ENCODE data around the gene SLC7A10. TPM values are rescaled to one million over a fixed set of nuclear protein-coding genes. Genes with fewer than 3 reads are reported as not detected.
A peak's percentile ranks its signal among the peaks of the same experiment; 100 is the strongest.
"Not testable (repeated sequence)": the region's sequence is repeated elsewhere in the genome, so short reads cannot be mapped to it uniquely, and the experiment has no call there.

Gene SLC7A10
- total RNA-seq, 2 donors from 2014 or later = 0.78 to 5.3 TPM

- H3K9me3 ChIP-seq = no peaks in the 10 kb centered on the region
- H3K4me1 ChIP-seq = peaks cover 18% of the 10 kb centered on the region
- DNase-seq (peak; percentile 41 to 72 (median 54)), ATAC-seq (peak; percentile 76)
- no peaks in the 10 kb centered on the region for H3K36me3 ChIP-seq (replicated peaks in 1 of 2; ENCODE audit: insufficient read depth in 1 of 2, low read depth in 2 of 2)
- WGBS, 2 donors = 4% methylated on average over 25 of the region's 50 CpGs; no CpG with 5 or more reads in 1 of the 2 donors
- H3K27ac ChIP-seq = peak within 1 kb of the TSS in 2 of 4 donors; percentile 3 to 43
- peak within 1 kb of the TSS; percentile 15 to 64 for H3K4me3 ChIP-seq
- TF ChIP-seq POLR2A (IDR thresholded peaks at IDR 0.05) (no peak), CTCF (IDR thresholded peaks at IDR 0.05) (no peak)
- intact Hi-C loops (cut with DNase I) = no loop called here
- no peaks in the 10 kb centered on the region for H3K27me3 ChIP-seq
Measured at GRCh38 chr19:33193865-33194362, 31.7 kb downstream of the SLC7A10 start, which contains the start of gene LRP3. Gene LRP3, plus strand, starts transcription at chr19:33194330. Its CDS starts 456 bp downstream, at chr19:33194786.

DNA sequence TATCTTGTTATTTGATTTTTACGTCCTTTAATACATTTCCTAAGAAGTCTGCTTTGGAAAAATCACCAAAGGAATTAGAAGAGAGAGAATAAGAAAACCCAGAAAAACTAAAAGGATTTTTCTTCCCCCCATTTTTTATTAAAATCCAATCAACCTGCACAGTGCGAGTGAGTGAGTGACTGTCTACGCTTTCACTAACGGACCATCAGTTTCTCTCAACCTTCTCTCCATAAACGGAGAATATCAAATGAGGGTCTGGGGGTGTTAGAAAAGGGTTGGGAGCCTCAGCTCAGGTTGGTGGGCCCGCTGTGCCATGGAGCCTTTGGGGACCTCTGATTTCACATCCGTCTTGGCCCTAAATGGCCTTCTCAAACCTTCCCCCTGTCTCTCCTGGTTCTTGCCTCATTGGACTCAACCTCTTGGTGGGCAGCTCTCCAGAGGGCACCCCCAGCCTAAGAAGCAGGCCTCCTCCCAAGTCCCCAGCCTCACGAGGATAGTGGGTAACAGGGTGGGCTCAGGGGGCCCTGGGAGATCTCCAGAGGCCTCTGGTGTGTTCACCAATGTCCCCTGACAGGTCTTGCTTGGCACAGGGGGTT is 32.3 kb downstream of the SLC7A10 start:
- no peak for ATAC-seq
- TF ChIP-seq CTCF (IDR thresholded peaks at IDR 0.05) (no peak), POLR2A (IDR thresholded peaks at IDR 0.05) (no peak)
- Histone ChIP-seq H3K27ac (no peak overlapping the region), H3K9me3 (no peaks in the 10 kb centered on the region), H3K27me3 (no peaks in the 10 kb centered on the region), H3K4me1 (peaks cover 18% of the 10 kb centered on the region), H3K4me3 (no peak overlapping the region), H3K36me3 (replicated peaks in 1 of 2; ENCODE audit: insufficient read depth in 1 of 2, low read depth in 2 of 2) (no peaks in the 10 kb centered on the region)
- no peak for DNase-seq
- intact Hi-C loops (cut with DNase I) = no loop called here
- WGBS, 2 donors = 84 to 86% methylated on average over 7 to 8 of the region's 8 CpGs

- WGBS, 2 donors = 74% methylated on average over 7 of the region's 7 CpGs
- H3K36me3 ChIP-seq (replicated peaks in 1 of 2; ENCODE audit: insufficient read depth in 1 of 2, low read depth in 2 of 2) = no peaks in the 10 kb centered on the region
- no peaks in the 10 kb centered on the region for H3K27me3 ChIP-seq
- peaks cover 18% of the 10 kb centered on the region for H3K4me1 ChIP-seq
- no peak overlapping the region for H3K27ac ChIP-seq
- H3K9me3 ChIP-seq = no peaks in the 10 kb centered on the region
- TF ChIP-seq POLR2A (IDR thresholded peaks at IDR 0.05) (no peak), CTCF (IDR thresholded peaks at IDR 0.05) (no peak)
- ATAC-seq (no peak), DNase-seq (no peak)
- H3K4me3 ChIP-seq = no peak overlapping the region
- intact Hi-C loops (cut with DNase I) = no loop called here
Measured at GRCh38 chr19:33192010-33192409, 33.6 kb downstream of the SLC7A10 start.

GRCh38 chr19:33191501-33191900 is 34.1 kb downstream of the SLC7A10 start:
- TF ChIP-seq CTCF (IDR thresholded peaks at IDR 0.05) = no peak
- no peak for TF ChIP-seq POLR2A (IDR thresholded peaks at IDR 0.05)
- peaks cover 18% of the 10 kb centered on the region for H3K4me1 ChIP-seq
- DNase-seq (no peak), ATAC-seq (no peak)
- intact Hi-C loops (cut with DNase I) = no loop called here
- H3K4me3 ChIP-seq = no peak overlapping the region
- 81 to 93% methylated on average over 3 to 6 of the region's 6 CpGs for WGBS, 2 donors
- no peaks in the 10 kb centered on the region for H3K27me3 ChIP-seq
- H3K36me3 ChIP-seq (replicated peaks in 1 of 2; ENCODE audit: insufficient read depth in 1 of 2, low read depth in 2 of 2) = no peaks in the 10 kb centered on the region
- H3K27ac ChIP-seq = no peak overlapping the region
- H3K9me3 ChIP-seq = no peaks in the 10 kb centered on the region

DNA sequence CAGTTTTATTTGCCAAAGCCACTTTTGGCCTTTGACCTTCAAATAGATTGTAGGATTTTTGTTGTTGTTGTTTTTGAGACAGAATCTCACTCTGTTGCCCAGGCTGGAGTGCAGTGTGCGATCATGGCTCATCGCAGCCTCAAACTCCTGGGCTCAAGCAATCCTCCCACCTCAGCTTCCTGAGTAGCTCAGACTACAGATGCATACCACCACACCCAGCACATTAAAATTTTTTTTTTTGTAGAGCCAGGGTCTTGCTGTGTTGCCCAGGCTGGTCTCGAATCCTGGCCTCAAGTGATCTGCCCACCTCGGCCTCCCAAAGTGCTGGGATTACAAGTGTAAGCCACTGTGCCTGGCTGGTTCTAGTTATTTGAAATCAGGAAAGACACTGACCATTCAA is 34.6 kb downstream of the SLC7A10 start:
- H3K27ac ChIP-seq; H3K4me3 ChIP-seq; intact Hi-C loops (cut with DNase I); H3K27me3 ChIP-seq; ATAC-seq; DNase-seq; H3K9me3 ChIP-seq; H3K36me3 ChIP-seq (replicated peaks in 1 of 2; ENCODE audit: insufficient read depth in 1 of 2, low read depth in 2 of 2): not testable (repeated sequence)
- WGBS, 2 donors = 69 to 75% methylated on average over 4 of the region's 4 CpGs
- peaks cover 17% of the 10 kb centered on the region for H3K4me1 ChIP-seq
